CD4-positive, alpha-beta T cell treated with Interleukin-6 for 4 hours (primary cell): ENCODE measurements around the gene OR2T1.
"Not testable (repeated sequence)": the region's sequence is repeated elsewhere in the genome, so short reads cannot be mapped to it uniquely, and the experiment has no call there.

ENCODE experiments used
- DNase-seq: peaks from one replicate; pipeline ENCODE4 v3.0.0-alpha.2; 2020; ENCODE audit warnings: mixed read lengths

OR2T1 gene

GRCh38 chr1:248438668-248439067 lies 35.8 kb downstream of the OR2T1 start:
- DNase-seq = not testable (repeated sequence)

GRCh38 chr1:248439283-248439682 lies 36.4 kb downstream of the OR2T1 start:
- DNase-seq = not testable (repeated sequence)

GRCh38 chr1:248442500-248443277 lies 39.8 kb downstream of the OR2T1 start:
- not testable (repeated sequence) for DNase-seq

- DNase-seq = not testable (repeated sequence)
Observed at GRCh38 chr1:248444603-248445002, 41.8 kb downstream of the OR2T1 start.

- DNase-seq = not testable (repeated sequence)
Observed at GRCh38 chr1:248445399-248445798, 42.6 kb downstream of the OR2T1 start, which contains the start of gene OR2T2. Gene OR2T2, plus strand, starts transcription at chr1:248445637. Its CDS starts 7,161 bp downstream, at chr1:248452798.

GRCh38 chr1:248448409-248449074 lies 45.7 kb downstream of the OR2T1 start:
- not testable (repeated sequence) for DNase-seq

GRCh38 chr1:248449821-248450465 lies 47.1 kb downstream of the OR2T1 start:
- not testable (repeated sequence) for DNase-seq

GRCh38 chr1:248450466-248451145 lies 47.8 kb downstream of the OR2T1 start:
- DNase-seq = not testable (repeated sequence)

- DNase-seq = not testable (repeated sequence)
Observed at GRCh38 chr1:248453619-248454018, 50.8 kb downstream of the OR2T1 start.

- not testable (repeated sequence) for DNase-seq
Observed at GRCh38 chr1:248455045-248455444, 52.2 kb downstream of the OR2T1 start.

GRCh38 chr1:248456635-248457034 lies 53.8 kb downstream of the OR2T1 start:
- not testable (repeated sequence) for DNase-seq
